Measurements from ENCODE around the gene FAM3A.
"Not testable (repeated sequence)": the region's sequence is repeated elsewhere in the genome, so short reads cannot be mapped to it uniquely, and the experiment has no call there.

The FAM3A gene

GRCh38 chrX:154515966-154516655 lies at the start of gene FAM3A:
FAM3A (minus strand) TSS chrX:154516232; CDS start chrX:154515772, 460 bp downstream.
- peak; percentile 65 to 71 for DNase-seq (ENCODE audit: low read depth in 2 of 2)

GRCh38 chrX:154562295-154562694 lies 46.3 kb upstream of the FAM3A start:
- DNase-seq (ENCODE audit: low read depth in 2 of 2): not testable (repeated sequence)

- not testable (repeated sequence) for DNase-seq (ENCODE audit: low read depth in 2 of 2)
Measured at GRCh38 chrX:154560326-154560725, 44.3 kb upstream of the FAM3A start.

- DNase-seq (ENCODE audit: low read depth in 2 of 2): not testable (repeated sequence)
Measured at GRCh38 chrX:154558896-154559295, 42.9 kb upstream of the FAM3A start.

GRCh38 chrX:154558060-154558690 lies 42.1 kb upstream of the FAM3A start:
- not testable (repeated sequence) for DNase-seq (ENCODE audit: low read depth in 2 of 2)

- not testable (repeated sequence) for DNase-seq (ENCODE audit: low read depth in 2 of 2)
Measured at GRCh38 chrX:154552112-154552806, 36.2 kb upstream of the FAM3A start.

GRCh38 chrX:154549766-154550165 lies 33.7 kb upstream of the FAM3A start:
- no peak for DNase-seq (ENCODE audit: low read depth in 2 of 2)

GRCh38 chrX:154548028-154548316 lies 31.9 kb upstream of the FAM3A start:
- DNase-seq (ENCODE audit: low read depth in 2 of 2): no peak

- DNase-seq (ENCODE audit: low read depth in 2 of 2): peak; percentile 77 to 80
Measured at GRCh38 chrX:154547245-154548027, 31.4 kb upstream of the FAM3A start, which contains the start of gene IKBKG. IKBKG (plus strand) TSS chrX:154547620; CDS start chrX:154552003, 4,383 bp downstream.

- DNase-seq (ENCODE audit: low read depth in 2 of 2): peak; percentile 32 to 41
Measured at GRCh38 chrX:154546354-154547244, 30.6 kb upstream of the FAM3A start, which contains the start of gene G6PD. G6PD (minus strand) TSS chrX:154546846; CDS start chrX:154546155, 691 bp downstream.

- no peak for DNase-seq (ENCODE audit: low read depth in 2 of 2)
Measured at GRCh38 chrX:154545673-154546274, 29.7 kb upstream of the FAM3A start.

- no peak for DNase-seq (ENCODE audit: low read depth in 2 of 2)
Measured at GRCh38 chrX:154542723-154543424, 26.8 kb upstream of the FAM3A start.

GRCh38 chrX:154541896-154542722 lies 26.1 kb upstream of the FAM3A start:
- DNase-seq (ENCODE audit: low read depth in 2 of 2): peak; percentile 85 to 86

- no peak for DNase-seq (ENCODE audit: low read depth in 2 of 2)
Measured at GRCh38 chrX:154541589-154541895, 25.5 kb upstream of the FAM3A start.

- no peak for DNase-seq (ENCODE audit: low read depth in 2 of 2)
Measured at GRCh38 chrX:154540897-154541535, 25.0 kb upstream of the FAM3A start.

GRCh38 chrX:154540365-154540764 lies 24.3 kb upstream of the FAM3A start:
- DNase-seq (ENCODE audit: low read depth in 2 of 2): not testable (repeated sequence)

- DNase-seq (ENCODE audit: low read depth in 2 of 2): no peak
Measured at GRCh38 chrX:154539077-154539476, 23.0 kb upstream of the FAM3A start.

GRCh38 chrX:154535892-154536291 lies 19.9 kb upstream of the FAM3A start:
- no peak for DNase-seq (ENCODE audit: low read depth in 2 of 2)

Data from fibroblast of skin of left quadriceps (primary cell).